ENCODE results near the gene LSM2. TPM values are rescaled to one million over a fixed set of nuclear protein-coding genes. Genes with fewer than 3 reads are reported as not detected.

The LSM2 gene
- total and polyA plus RNA-seq, 3 donors from 2014 or later, result 43.3 to 55.5 (median 49.6) TPM

DNA sequence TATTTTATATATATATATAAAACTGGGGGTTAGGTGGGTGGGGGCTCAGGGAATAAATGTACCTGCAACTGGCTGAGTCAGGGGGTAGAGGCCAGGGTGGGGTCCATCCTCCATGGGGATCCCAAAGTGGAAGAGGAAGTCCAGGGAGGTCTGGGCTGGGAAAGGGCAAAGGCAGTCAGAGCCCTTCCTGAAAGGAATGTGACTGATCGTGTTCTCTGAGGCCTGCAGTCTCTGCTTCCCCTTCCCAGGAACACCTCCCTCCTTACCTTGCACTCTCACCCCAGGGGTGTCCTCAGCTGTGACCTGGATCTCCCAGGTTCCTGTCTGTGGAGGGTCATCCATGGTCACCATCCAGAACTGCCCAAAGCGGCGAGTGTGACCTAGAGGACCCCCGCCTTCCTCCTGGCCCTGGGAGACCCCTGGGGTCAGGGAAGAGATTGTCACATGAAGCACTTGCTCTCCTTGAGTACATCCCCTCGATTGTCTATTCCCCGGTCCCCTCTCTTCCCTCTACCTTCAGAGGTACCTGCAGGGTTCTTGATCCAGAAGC, 39.6 kb downstream of the LSM2 start:
- Histone ChIP-seq H3K4me1 (no peaks in the 10 kb centered on the region), H3K9me3 (no peaks in the 10 kb centered on the region), H3K27ac (no peak overlapping the region), H3K4me3 (no peak overlapping the region), H3K27me3 (no peaks in the 10 kb centered on the region), H3K36me3 (ENCODE audit: low read depth, missing control alignments) (no peaks in the 10 kb centered on the region)
- TF ChIP-seq POLR2A (IDR thresholded peaks at IDR 0.05), result no peak
- no peak for TF ChIP-seq CTCF (IDR thresholded peaks at IDR 0.05)
- no peak for DNase-seq
- intact Hi-C loops (cut with DNase I; ENCODE audit: low total_unique reads), result no loop called here
- 75 to 84% methylated on average over 3 to 6 of the region's 6 CpGs for WGBS, 2 donors

- intact Hi-C loops (cut with DNase I; ENCODE audit: low total_unique reads), result no loop called here
- H3K27ac ChIP-seq, result no peak overlapping the region
- 54 to 67% methylated on average over 13 to 42 of the region's 42 CpGs for WGBS, 2 donors
Measured at GRCh38 chr6:31765910-31766794, 40.6 kb downstream of the LSM2 start.

GRCh38 chr6:31765559-31765909, 41.2 kb downstream of the LSM2 start:
- 77 to 94% methylated on average over 7 to 9 of the region's 9 CpGs for WGBS, 2 donors
- DNase-seq, result no peak
- no peaks in the 10 kb centered on the region for H3K9me3 ChIP-seq
- H3K36me3 ChIP-seq (ENCODE audit: low read depth, missing control alignments), result no peaks in the 10 kb centered on the region
- H3K27me3 ChIP-seq, result no peaks in the 10 kb centered on the region
- intact Hi-C loops (cut with DNase I; ENCODE audit: low total_unique reads), result no loop called here
- H3K4me3 ChIP-seq, result no peak overlapping the region
- no peak for TF ChIP-seq CTCF (IDR thresholded peaks at IDR 0.05)
- no peak for TF ChIP-seq POLR2A (IDR thresholded peaks at IDR 0.05)
- no peaks in the 10 kb centered on the region for H3K4me1 ChIP-seq
- H3K27ac ChIP-seq, result no peak overlapping the region

More at GRCh38 chr6:31765910-31766794, 40.6 kb downstream of the LSM2 start:
- H3K4me1 ChIP-seq, result no peaks in the 10 kb centered on the region
- H3K9me3 ChIP-seq, result no peaks in the 10 kb centered on the region
- DNase-seq, result no peak
- no peaks in the 10 kb centered on the region for H3K36me3 ChIP-seq (ENCODE audit: low read depth, missing control alignments)
- H3K27me3 ChIP-seq, result no peaks in the 10 kb centered on the region
- TF ChIP-seq CTCF (IDR thresholded peaks at IDR 0.05) (no peak), POLR2A (IDR thresholded peaks at IDR 0.05) (no peak)
- no peak overlapping the region for H3K4me3 ChIP-seq

- DNase-seq, result no peak
- WGBS, 2 donors, result 83 to 84% methylated on average over 4 of the region's 4 CpGs
- TF ChIP-seq CTCF (IDR thresholded peaks at IDR 0.05), result no peak
- TF ChIP-seq POLR2A (IDR thresholded peaks at IDR 0.05), result no peak
- H3K27me3 ChIP-seq, result no peaks in the 10 kb centered on the region
- H3K4me1 ChIP-seq, result no peaks in the 10 kb centered on the region
- H3K4me3 ChIP-seq, result no peak overlapping the region
- H3K9me3 ChIP-seq, result no peaks in the 10 kb centered on the region
- intact Hi-C loops (cut with DNase I; ENCODE audit: low total_unique reads), result no loop called here
- no peaks in the 10 kb centered on the region for H3K36me3 ChIP-seq (ENCODE audit: low read depth, missing control alignments)
- H3K27ac ChIP-seq, result no peak overlapping the region
Measured at GRCh38 chr6:31764198-31764597, 42.6 kb downstream of the LSM2 start.

DNA sequence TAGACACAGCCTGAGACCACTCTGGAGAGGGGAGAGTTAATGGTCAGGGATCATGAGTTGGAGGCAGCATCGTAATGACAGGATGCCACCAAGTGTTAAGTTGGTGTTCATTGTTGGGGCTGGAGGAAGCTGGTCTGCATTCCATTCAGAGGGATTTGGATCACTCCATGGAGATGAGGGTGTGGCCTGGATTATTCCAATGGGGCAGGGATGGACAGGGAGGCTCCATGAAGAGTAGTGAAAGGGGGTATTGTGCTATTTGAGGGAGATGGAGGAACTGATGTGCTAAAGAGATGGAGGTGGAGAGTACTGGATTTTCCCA, 43.2 kb downstream of the LSM2 start:
- H3K27ac ChIP-seq, result no peak overlapping the region
- WGBS, 2 donors, result 40 to 45% methylated on average over 1 of the region's 1 CpG
- no peaks in the 10 kb centered on the region for H3K27me3 ChIP-seq
- H3K4me3 ChIP-seq, result no peak overlapping the region
- no peaks in the 10 kb centered on the region for H3K36me3 ChIP-seq (ENCODE audit: low read depth, missing control alignments)
- no peak for TF ChIP-seq POLR2A (IDR thresholded peaks at IDR 0.05)
- intact Hi-C loops (cut with DNase I; ENCODE audit: low total_unique reads), result no loop called here
- H3K4me1 ChIP-seq, result no peaks in the 10 kb centered on the region
- no peak for DNase-seq
- H3K9me3 ChIP-seq, result no peaks in the 10 kb centered on the region
